ENCODE data around the gene DIP2C.
"Not testable (repeated sequence)": the region's sequence is repeated elsewhere in the genome, so short reads cannot be mapped to it uniquely, and the experiment has no call there.

Gene DIP2C

DNA sequence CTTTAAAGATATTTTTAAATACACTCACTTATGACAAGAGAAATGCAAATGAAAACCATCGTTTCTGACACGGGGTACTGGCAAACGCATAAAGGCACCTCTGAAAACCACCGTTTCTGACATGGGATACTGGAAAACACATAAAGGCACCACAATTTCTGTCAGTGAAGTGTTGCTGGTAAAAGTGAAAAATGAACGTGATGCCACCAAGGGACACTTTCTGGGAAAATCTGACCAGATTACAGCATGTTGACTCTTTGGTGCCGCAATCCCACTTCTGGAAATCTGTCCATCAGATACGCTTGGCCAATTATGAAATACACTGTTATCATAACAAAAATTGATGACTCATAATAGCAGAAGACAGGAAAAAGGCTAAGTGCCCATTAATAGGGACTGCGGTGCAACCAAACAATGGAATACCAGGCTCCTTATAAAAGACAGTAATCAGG, 422.5 kb downstream of the DIP2C start:
- no peak overlapping the region for H2AFZ ChIP-seq (ENCODE audit: low read depth, low read length)
- H4K20me1 ChIP-seq (ENCODE audit: insufficient read depth, low read length): no peaks in the 10 kb centered on the region
- H3K36me3 ChIP-seq (ENCODE audit: insufficient read depth, low read length): no peaks in the 10 kb centered on the region
- no peaks in the 10 kb centered on the region for H3K27me3 ChIP-seq (ENCODE audit: insufficient read depth, low read length, poor library complexity)
- H3K9ac ChIP-seq (ENCODE audit: low read depth, low read length): no peak overlapping the region
- no peak overlapping the region for H3K4me2 ChIP-seq (ENCODE audit: insufficient read depth, low read length)
- no peaks in the 10 kb centered on the region for H3K9me3 ChIP-seq (ENCODE audit: insufficient read depth, low read length, severe bottlenecking)
- TF ChIP-seq, protein P1, sequence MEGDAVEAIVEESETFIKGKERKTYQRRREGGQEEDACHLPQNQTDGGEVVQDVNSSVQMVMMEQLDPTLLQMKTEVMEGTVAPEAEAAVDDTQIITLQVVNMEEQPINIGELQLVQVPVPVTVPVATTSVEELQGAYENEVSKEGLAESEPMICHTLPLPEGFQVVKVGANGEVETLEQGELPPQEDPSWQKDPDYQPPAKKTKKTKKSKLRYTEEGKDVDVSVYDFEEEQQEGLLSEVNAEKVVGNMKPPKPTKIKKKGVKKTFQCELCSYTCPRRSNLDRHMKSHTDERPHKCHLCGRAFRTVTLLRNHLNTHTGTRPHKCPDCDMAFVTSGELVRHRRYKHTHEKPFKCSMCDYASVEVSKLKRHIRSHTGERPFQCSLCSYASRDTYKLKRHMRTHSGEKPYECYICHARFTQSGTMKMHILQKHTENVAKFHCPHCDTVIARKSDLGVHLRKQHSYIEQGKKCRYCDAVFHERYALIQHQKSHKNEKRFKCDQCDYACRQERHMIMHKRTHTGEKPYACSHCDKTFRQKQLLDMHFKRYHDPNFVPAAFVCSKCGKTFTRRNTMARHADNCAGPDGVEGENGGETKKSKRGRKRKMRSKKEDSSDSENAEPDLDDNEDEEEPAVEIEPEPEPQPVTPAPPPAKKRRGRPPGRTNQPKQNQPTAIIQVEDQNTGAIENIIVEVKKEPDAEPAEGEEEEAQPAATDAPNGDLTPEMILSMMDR (IDR thresholded peaks at IDR 0.05; ENCODE audit: borderline replicate concordance, extremely low read depth, low read length, poor library complexity, severe bottlenecking): no peak
- TF ChIP-seq EZH2 (IDR thresholded peaks at IDR 0.05; ENCODE audit: borderline replicate concordance, low read depth, low read length, severe bottlenecking): no peak
- no peaks in the 10 kb centered on the region for H3K79me2 ChIP-seq (ENCODE audit: insufficient read depth, low read length)
- peaks cover 15% of the 10 kb centered on the region for H3K4me1 ChIP-seq (ENCODE audit: insufficient read depth, low read length)
- no peak overlapping the region for H3K4me3 ChIP-seq (ENCODE audit: low read depth in 1 of 2, low read length in 2 of 2)
- DNase-seq (no peak), ATAC-seq (ENCODE audit: insufficient read depth, low read depth) (no peak)
- no peak overlapping the region for H3K27ac ChIP-seq (ENCODE audit: low read length)

DNA sequence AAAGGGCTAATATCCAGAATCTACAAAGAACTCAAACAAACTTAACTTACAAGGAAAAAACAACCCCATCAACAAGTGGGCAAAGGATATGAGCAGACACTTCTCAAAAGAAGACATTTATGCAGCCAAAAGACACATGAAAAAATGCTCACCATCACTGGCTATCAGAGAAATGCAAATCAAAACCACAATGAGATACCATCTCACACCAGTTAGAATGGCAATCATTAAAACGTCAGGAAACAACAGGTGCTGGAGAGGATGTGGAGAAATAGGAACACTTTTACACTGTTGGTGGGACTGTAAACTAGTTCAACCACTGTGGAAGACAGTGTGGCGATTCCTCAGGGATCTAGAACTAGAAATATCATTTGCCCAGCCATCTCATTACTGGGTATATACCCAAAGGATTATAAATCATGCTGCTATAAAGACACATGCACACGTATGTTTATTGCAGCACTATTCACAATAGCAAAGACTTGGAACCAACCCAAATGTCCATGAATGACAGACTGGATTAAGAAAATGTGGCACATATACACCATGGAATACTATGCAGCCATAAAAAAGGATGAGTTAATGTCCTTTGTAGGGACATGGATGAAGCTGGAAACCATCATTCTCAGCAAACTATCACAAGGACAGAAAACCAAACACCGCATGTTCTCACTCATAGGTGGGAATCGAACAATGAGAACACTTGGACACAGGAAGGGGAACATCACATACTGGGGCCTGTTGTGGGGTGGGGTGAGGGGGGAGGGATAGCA, 423.5 kb downstream of the DIP2C start:
- not testable (repeated sequence) for H3K9me3 ChIP-seq (ENCODE audit: insufficient read depth, low read length, severe bottlenecking); H3K4me2 ChIP-seq (ENCODE audit: insufficient read depth, low read length)

DNA sequence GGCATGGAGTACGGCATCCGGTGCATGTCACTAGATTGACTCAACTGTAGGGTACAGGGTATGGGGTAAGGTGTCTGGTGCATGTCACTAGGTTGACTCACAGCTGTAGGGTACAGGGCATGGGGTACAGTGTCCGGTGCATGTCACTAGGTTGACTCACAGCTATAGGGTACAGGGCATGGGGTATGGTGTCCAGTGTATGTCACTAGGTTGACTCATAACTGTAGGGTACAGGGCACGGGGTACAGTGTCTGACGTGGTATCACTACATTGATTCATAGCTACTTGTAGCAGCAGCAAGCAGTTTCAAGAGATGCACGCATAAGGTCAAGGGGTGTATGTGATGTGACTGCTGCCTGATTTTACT, 424.4 kb downstream of the DIP2C start:
- not testable (repeated sequence) for H3K4me2 ChIP-seq (ENCODE audit: insufficient read depth, low read length); H3K79me2 ChIP-seq (ENCODE audit: insufficient read depth, low read length); ATAC-seq (ENCODE audit: insufficient read depth, low read depth); H2AFZ ChIP-seq (ENCODE audit: low read depth, low read length); H3K4me3 ChIP-seq (ENCODE audit: low read depth in 1 of 2, low read length in 2 of 2); H3K9me3 ChIP-seq (ENCODE audit: insufficient read depth, low read length, severe bottlenecking); H3K36me3 ChIP-seq (ENCODE audit: insufficient read depth, low read length); DNase-seq; H3K27me3 ChIP-seq (ENCODE audit: insufficient read depth, low read length, poor library complexity); H3K9ac ChIP-seq (ENCODE audit: low read depth, low read length); H4K20me1 ChIP-seq (ENCODE audit: insufficient read depth, low read length)
- H3K4me1 ChIP-seq (ENCODE audit: insufficient read depth, low read length): peaks cover 13% of the 10 kb centered on the region
- peak overlapping the region; percentile 50; the same call in 1 of the 2 replicates for H3K27ac ChIP-seq (ENCODE audit: low read length)

More for the DNA sequence above, 423.5 kb downstream of the DIP2C start:
- not testable (repeated sequence) for H4K20me1 ChIP-seq (ENCODE audit: insufficient read depth, low read length); ATAC-seq (ENCODE audit: insufficient read depth, low read depth); H3K4me3 ChIP-seq (ENCODE audit: low read depth in 1 of 2, low read length in 2 of 2); H3K79me2 ChIP-seq (ENCODE audit: insufficient read depth, low read length); H3K9ac ChIP-seq (ENCODE audit: low read depth, low read length); DNase-seq; H3K27me3 ChIP-seq (ENCODE audit: insufficient read depth, low read length, poor library complexity); H3K27ac ChIP-seq (ENCODE audit: low read length); H3K36me3 ChIP-seq (ENCODE audit: insufficient read depth, low read length); H2AFZ ChIP-seq (ENCODE audit: low read depth, low read length)
- peaks cover 13% of the 10 kb centered on the region for H3K4me1 ChIP-seq (ENCODE audit: insufficient read depth, low read length)

DNA sequence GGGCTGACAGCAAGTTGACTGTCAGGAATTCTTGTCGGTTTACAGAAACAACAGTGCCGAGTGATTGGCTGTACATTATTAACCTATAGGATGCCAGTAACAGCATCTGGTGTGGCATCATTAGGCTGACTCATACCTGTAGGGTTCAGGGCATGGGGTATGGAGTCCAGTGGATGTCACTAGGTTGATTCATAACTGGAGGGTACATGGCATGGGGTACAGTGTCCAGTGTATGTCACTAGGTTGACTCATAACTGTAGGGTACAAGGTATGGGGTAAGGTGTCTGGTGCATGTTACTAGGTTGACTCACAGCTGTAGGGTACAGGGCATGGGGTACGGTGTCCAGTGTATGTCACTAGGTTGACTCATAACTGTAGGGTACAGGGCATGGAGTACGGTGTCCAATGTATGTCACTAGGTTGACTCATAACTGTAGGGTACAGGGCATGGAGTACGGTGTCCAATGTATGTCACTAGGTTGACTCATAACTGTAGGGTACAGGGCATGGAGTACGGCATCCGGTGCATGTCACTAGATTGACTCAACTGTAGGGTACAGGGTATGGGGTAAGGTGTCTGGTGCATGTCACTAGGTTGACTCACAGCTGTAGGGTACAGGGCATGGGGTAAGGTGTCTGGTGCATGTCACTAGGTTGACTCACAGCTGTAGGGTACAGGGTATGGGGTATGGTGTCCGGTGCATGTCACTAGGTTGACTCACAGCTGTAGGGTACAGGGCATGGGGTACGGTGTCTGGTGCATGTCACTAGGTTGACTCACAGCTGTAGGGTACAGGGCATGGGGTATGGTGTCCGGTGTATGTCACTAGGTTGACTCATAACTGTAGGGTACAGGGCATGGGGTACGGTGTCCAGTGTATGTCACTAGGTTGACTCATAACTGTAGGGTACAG, 425.1 kb downstream of the DIP2C start:
- not testable (repeated sequence) for H4K20me1 ChIP-seq (ENCODE audit: insufficient read depth, low read length); H2AFZ ChIP-seq (ENCODE audit: low read depth, low read length); H3K9me3 ChIP-seq (ENCODE audit: insufficient read depth, low read length, severe bottlenecking); H3K79me2 ChIP-seq (ENCODE audit: insufficient read depth, low read length); H3K27ac ChIP-seq (ENCODE audit: low read length); H3K36me3 ChIP-seq (ENCODE audit: insufficient read depth, low read length); H3K27me3 ChIP-seq (ENCODE audit: insufficient read depth, low read length, poor library complexity); H3K4me2 ChIP-seq (ENCODE audit: insufficient read depth, low read length); ATAC-seq (ENCODE audit: insufficient read depth, low read depth); H3K9ac ChIP-seq (ENCODE audit: low read depth, low read length); DNase-seq; H3K4me3 ChIP-seq (ENCODE audit: low read depth in 1 of 2, low read length in 2 of 2)
- H3K4me1 ChIP-seq (ENCODE audit: insufficient read depth, low read length): peaks cover 13% of the 10 kb centered on the region

Data from DND-41 (cell line).